Measurements from ENCODE around the gene CSK.

Gene CSK

GRCh38 chr15:74843445-74843828, 61.6 kb downstream of the CSK start:
- DNase-seq (ENCODE audit: low read depth) = no peak

DNA sequence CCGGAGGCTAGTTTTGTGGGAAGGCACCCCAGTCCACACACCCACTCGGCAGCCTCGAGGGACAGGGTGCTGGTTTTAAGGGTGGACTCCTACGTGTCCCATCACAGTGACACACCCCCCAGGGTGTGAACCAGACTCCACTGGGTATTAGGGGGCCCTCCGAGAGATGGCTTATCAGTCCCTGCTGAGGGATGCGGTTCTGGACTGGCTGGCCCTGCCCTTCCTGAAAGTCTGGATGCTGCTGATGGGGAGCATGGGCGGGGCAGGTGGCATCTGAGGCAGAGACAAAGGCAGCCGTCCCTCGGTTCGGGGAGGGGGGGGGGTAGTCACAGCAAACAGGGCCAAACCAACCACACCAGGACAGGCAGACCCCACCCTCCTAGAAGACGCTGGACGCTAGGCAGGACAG, 62.0 kb downstream of the CSK start:
- no peak for DNase-seq (ENCODE audit: low read depth)

GRCh38 chr15:74844319-74845207, 62.7 kb downstream of the CSK start:
- DNase-seq (ENCODE audit: low read depth) = no peak

DNA sequence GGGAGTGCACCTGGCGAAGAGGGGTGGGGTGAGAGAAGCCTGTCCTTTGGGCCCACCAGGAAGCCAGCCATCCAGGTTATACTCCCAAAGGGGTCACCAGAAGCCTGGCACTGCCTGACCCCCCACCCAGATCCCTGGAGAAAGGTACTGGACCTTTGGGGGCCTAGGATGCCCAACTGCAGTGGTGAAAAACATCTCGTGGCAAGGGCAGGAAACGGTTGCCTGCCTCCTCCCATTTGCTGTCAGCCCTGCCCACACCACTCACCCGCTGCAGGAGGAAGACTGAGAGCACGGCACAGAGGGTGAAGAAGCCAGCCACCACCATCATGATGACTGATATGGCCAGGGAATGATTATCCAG, 63.3 kb downstream of the CSK start:
- DNase-seq (ENCODE audit: low read depth) = no peak

- no peak for DNase-seq (ENCODE audit: low read depth)
Observed at GRCh38 chr15:74845581-74845980, 63.7 kb downstream of the CSK start.

GRCh38 chr15:74847432-74847831, 65.6 kb downstream of the CSK start:
- no peak for DNase-seq (ENCODE audit: low read depth)

GRCh38 chr15:74850393-74850792, 68.5 kb downstream of the CSK start:
- DNase-seq (ENCODE audit: low read depth) = no peak

GRCh38 chr15:74851960-74852359, 70.1 kb downstream of the CSK start:
- no peak for DNase-seq (ENCODE audit: low read depth)

All from stromal cell of bone marrow (primary cell).